Left lobe of liver (tissue), 2 donors: Measurements from ENCODE around the gene RMDN2. TPM values are rescaled to one million over a fixed set of nuclear protein-coding genes. Genes with fewer than 3 reads are reported as not detected.
"Not testable (repeated sequence)": the region's sequence is repeated elsewhere in the genome, so short reads cannot be mapped to it uniquely, and the experiment has no call there.

Experiments
- ATAC-seq: fragments of 200-7000 bp; cut with Tn5 transposase; one replicate; pipeline ENCODE4 v1.9.1; 2020; ENCODE audit warnings: mild to moderate bottlenecking, moderate library complexity
- DNase-seq: peaks from one replicate; pipeline ENCODE4 v3.0.0-alpha.2; 2020; ENCODE audit warnings: low spot score
- total RNA-seq: library from RNA; stranded (reverse); gene quantifications from one replicate; pipeline ENCODE4 v1.2.1, GENCODE V29; 2021
- donor health status: DM: no; HTN: no; CAD: no; lungs with moderate emphysema.
- donor health status: DM: no; HTN: yes; CAD: no.

RMDN2 gene
- total RNA-seq, 1 donor from 2014 or later: 16.4 TPM

DNA sequence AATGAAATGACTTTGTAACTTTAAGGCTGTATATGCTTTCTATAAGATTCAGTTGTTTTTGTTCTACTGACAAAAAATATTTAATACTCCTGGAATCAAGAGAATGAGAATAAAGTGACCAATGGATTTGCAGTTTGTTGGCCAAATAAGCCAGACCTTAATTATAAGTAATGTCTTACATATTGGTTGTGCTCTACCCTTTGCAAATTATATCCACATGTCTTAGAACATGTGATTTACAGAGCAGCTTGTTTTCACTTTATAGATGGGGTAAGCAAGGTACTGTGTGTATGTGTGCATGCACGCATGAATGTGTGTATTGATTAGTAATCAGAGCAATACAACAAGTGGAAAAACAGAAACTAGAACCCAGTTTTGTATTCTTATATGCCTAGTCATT, 59.1 kb downstream of the RMDN2 start:
- ATAC-seq (no peak), DNase-seq (no peak)

DNA sequence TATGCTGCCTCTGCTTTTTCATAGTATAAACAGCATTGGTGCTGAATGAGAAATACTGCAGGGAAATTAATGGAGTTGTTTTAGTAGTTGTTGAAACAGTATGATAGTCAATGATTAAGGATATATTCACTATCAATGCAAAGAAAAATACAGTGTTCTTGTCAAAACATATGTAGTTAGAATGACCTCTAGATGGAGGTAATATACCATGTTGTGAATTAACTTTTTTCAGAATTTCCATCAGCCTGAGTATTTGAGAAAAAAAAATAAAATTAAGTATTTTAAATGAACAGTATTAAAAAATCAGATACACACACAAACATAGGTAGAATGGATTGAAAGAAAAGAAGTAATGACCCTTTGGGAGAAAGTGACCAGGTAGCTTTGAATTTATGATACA, 59.5 kb downstream of the RMDN2 start:
- ATAC-seq (no peak), DNase-seq (no peak)

DNA sequence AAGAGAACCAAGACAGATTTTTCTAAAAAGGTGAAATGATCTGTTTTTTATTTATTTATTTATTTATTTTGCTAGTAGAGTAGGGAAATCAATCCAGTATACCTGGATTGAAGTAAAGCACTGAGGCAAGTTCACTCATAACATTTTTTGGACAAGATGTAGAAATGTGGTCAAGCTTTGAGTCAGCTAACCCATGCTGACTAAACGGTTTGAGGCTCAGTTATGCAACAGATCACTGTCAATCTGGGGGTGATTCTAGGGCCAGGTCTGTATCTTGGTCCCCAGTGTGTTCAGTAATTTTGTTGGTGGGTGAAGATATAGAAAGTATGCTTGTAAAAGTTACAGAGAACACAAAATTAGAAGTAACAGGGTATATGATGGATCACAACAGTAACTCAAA, 60.2 kb downstream of the RMDN2 start:
- no peak for DNase-seq
- no peak for ATAC-seq

DNA sequence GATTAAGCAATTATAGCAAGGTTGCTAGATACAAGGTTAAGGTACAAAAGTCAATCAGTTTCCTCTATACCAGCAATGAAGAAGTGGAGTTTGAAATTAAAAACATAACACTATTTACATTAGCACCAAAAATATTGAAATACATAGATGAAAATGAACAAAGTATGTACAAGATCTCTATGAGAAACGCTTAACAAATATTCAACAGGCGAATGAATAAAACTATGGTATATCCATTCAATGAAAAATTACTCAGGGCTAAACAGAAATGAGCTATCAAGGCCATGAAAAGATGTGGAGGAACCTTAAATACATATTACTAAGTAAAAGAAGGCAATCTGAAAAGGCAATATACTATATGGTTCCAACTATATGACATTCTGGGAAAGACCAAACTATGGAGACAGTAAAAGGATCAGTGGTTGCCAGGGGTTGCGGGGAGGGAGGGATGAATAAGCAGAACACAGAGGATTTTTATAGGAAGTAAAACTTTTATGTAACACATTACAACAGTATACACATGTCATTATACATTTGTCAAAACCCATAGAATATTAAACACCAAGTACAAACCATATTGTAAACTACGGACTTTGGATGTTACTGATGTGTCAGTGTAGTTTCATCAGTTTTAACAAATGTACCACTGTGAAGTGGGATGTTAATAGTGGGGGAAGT, 62.1 kb downstream of the RMDN2 start:
- DNase-seq: no peak
- no peak for ATAC-seq

DNA sequence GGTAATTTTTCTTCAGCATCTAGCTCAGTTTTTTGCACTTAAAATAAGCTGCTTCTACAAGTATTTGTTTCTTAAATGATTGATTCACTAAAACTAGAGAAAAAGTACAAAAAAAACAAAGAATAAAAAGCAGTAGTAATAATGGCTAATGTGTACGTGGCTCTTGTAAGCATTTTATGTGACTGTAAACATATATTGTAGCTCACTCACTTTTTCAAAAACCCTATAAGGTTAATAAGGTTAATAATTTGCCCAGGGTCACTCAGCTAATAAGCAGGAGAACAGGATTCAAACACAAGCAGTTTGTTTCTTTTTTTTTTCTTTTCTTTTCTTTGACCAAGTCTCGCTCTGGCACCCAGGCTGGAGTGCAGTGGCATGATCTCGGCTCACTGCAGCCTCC, 67.5 kb downstream of the RMDN2 start:
- ATAC-seq (no peak), DNase-seq (no peak)

DNA sequence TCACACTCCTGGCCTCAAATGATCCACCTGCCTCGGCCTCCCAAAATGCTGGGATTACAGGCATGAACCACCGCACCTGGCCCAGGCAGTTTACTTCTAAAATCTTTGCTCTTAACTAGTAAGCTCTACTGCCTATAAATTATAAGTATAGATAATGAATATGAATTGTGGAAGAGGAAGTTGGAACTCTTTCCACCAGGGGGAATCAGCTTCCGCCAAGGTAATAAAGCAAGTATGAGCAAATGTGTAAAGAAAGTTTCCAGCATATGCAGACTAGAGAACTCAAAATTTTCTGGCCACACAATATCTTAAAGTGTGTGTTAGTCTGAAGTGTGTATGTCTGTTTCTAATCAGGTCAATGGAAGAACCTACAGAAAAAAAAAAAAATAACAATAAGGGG, 68.1 kb downstream of the RMDN2 start:
- ATAC-seq (no peak), DNase-seq (no peak)

DNA sequence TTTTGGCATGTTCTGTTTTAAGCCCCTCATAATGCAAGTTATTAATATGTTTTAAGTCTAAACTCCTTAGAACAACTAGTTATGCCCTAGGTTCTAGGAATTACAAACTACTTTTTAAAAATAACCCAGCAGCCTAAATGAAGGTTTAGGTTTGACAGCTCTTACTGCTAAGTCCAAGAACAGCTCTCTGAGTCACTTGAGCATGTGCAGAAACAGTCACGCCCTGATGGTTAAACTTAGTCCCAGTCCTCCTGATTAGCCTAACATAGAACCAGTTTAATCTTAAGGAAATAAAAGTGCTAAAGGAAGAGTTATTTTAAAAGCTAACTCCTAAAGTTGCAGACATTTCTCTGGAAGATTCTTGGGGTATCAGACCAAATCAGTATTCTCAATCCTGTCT, 72.5 kb downstream of the RMDN2 start:
- DNase-seq (no peak), ATAC-seq (no peak)

DNA sequence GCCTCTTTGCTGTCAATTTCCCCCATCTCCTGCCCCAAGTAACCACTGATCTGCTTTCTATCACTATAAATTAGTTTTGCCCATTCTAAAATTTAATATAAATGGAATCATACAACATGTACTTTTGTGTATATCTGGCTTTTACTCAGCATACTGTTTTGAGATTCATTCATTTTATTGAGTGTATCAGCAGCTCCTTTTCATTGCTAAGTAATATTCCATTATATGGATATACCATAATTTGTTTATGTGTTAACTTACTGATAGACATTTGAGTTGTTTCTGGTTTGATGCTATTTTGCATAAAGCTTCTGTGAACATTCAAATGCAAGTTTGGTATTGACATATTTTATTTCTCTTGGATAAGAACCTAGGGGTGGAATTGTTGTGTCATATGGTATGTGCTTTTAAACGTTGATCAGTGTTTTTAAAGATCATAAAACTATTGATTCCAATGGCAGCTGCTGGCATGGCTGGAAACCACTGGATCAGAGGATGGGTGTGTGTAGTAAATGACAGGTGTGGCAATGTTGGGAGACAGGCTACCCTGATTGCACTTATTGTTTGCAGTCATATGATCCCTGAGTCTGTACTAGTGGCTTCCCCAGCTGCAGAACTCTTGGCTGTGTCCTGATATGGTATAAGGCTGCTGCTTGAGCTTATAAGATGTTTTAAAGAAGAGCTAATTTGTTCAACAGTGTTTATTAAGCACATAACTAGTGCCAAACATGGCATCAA, 75.6 kb downstream of the RMDN2 start:
- DNase-seq: no peak
- no peak for ATAC-seq

DNA sequence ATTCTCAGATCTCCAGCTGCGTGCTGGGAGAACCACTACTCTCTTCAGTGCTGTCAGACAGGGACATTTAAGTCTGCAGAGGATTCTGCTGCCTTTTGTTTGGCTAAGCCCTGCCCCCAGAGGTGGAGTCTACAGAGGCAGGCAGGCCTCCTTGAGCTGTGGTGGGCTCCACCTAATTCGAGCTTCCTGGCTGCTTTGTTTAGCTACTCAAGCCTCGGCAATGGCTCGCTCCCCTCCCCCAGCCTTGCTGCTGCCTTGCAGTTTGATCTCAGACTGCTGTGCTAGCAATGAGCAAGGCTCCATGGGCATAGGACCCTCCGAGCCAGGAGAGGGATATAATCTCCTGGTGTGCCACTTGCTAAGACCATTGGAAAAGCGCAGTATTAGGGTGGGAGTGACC, 85.1 kb downstream of the RMDN2 start:
- ATAC-seq, DNase-seq: not testable (repeated sequence)

DNA sequence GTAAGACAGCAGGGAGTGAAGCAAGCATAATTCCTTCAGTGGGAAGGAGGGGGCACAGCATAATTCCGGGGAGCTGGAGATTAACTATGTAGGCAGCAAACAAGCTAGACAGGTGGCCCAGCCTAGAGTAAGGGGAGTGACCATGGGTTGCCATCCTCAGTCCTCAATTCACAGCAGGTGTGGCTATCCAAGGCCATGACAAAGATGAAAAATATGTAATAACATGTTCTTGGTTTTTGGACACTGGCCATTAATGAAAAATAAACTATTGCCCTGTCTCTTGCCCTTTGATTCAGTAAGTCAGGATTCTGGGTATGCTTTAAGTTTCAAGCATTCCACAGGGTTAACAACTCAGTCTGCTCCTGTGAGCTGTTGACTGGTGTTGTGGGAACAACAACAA, 85.9 kb downstream of the RMDN2 start:
- DNase-seq (no peak), ATAC-seq (no peak)

DNA sequence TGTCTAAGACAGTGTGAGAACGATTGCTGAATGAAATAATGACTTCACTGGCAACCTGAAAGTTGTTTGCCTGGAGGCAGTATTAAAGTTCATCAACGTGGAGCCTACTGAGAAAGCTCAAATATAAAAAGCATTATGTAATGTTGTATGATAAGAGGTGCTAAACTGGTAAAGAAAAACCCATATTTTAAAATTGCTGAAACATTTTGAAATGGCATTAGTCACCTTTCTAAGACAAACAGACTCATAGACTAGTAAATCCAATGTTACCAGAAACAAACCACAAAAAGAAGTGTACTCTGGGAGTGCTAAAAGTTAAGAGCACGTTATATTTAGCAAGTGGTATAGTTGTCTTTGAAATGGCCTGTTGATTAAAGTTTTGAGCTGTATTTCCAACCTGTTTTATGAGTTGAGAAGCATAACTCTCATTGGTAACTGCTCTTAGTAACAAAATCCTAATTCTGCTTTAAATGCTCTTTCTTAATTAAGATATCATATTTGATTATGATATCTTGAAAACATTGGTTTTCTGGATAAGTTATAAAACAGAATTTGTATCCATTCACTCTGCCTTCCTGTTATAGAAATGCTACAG, 88.2 kb downstream of the RMDN2 start:
- DNase-seq: no peak
- ATAC-seq: no peak

DNA sequence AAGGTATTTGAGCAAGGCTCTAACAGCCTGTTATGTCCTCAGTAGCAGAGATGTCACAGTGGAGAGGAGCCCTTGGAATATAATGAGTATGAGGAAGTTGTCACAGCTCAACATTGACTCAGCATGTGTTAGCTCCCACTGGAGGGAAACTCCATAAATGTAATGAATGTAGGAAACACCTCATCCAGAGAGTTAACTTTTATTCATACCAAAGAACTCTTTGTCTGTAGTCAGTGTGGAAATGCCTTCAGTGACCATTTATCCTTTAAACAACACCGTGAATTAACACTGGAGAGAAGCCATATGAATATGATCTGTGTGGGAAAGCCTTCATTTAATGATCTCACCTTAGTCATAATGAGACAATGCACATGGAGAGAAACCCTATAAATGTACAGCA, 91.1 kb downstream of the RMDN2 start:
- DNase-seq (no peak), ATAC-seq (no peak)

DNA sequence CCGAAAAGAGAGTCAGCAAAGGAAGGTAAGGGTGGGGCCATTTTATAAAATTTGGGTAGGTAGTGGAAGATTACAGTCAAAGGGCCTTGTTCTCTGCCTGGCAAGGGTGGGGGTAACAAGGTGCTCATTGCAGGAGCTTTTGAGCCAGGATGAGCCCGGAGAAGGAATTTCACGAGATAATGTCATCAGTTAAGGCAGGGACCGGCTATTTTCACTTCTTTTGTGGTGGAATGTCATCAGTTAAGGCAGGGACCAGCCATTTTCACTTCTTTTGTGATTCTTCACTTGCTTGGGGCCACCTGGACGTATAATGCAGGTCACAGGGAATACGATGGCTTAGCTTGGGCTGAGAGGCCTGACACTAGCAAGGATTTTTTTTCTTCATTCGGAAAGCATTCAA, 92.7 kb downstream of the RMDN2 start:
- DNase-seq: no peak

DNA sequence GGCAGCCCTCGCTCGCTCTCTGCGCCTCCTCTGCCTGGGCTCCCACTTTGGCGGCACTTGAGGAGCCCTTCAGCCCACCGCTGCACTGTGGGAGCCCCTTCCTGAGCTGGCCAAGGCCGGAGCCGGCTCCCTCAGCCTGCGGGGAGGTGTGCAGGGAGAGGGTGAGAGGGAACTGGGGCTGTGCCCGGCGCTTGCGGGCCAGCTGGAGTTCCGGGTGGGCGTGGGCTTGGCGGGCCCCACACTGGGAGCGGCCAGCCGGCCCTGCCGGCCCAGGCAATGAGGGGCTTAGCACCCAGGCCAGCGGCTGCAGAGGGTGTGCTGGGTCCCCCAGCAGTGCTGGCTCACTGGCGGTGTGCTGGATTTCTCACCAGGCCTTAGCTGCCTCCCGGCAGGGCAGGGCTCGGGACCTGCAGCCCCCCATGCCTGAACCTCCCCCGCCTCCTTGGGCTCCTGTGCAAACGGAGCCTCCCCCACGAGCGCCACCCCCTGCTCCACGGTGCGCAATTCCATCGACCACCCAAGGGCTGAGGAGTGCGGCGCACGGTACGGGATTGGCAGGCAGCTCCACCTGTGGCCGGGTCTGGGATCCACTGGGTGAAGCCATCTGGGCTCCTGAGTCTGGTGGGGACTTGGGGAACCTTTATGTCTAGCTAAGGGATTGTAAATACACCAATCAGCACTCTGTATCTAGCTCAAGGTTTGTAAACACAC, 95.4 kb downstream of the RMDN2 start:
- not testable (repeated sequence) for ATAC-seq, DNase-seq

More for the DNA sequence above, 92.7 kb downstream of the RMDN2 start:
- ATAC-seq: no peak

DNA sequence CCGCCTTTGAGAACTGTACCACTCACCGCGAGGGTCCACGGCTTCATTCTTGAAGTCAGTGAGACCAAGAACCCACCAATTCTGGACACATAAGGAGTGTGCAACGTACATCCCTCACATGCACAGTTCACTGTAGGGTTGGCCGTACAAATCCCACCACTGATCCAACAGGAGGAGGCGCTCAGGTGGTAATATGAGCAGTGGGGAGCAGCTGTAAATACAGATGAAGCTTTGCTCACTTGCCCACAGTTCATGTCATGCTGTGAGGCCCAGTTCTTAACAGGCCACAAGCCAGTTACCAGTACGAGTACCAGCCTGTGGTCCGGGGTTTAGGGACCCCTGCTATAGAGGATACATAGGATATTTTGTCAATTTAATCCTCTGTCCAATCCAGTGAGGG, 96.5 kb downstream of the RMDN2 start:
- ATAC-seq (no peak), DNase-seq (no peak)

DNA sequence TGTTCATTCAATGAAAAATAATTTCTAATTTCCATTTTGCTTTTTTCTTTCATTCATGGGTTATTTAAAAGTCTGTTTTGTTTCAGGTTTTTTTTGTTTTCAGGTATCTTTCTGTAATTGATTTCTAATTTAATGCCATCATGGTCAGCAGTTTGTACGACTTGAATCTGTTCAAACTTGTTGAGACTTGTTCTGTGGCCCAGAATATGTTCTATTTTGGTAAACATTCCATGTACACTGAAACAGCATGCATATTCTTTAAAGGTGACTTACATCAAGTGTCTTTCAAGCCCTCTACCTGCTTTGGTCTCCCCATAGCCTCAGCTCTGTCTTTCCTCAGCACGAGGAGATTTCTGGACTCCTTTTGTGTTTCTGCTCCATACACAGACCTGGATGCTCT, 101.8 kb downstream of the RMDN2 start:
- DNase-seq: no peak
- ATAC-seq: no peak

DNA sequence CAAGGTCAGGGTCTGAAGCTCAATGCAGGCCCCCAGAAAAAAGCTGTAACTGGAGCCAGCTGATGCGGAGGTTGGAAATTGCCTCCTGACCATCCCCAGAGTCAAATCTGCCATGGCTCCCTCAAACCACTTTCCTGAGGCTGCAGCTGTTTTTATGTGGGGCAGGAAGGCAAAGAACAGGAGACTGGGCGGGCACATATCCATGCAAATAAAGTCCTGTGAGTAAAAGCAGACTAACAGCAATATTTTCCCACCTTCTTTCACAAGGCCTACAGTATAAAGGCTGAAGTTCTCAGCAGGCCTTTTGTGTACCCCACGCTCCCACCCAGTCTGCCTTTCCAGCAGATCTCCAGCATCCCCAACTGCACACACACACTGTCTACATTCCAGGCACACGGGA, 103.7 kb downstream of the RMDN2 start:
- no peak for ATAC-seq
- DNase-seq: no peak

DNA sequence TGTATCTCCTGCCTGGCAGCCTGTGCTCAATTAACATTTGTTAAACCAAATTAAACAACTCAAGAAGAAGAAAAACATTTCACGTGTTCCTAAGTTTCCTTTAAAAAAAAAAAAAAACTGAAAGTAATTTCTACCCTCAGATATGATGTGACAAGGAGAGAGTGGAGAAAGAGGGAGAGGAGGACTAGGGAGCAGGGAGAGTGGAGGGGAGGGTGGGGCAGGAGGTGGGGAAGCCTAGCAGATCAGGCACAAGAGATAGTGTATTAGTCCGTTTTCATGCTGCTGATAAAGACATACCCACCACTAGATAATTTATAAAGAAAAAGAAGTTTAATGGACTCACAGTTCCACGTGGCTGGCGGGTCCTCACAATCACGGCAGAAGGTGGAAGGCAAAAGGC, 104.4 kb downstream of the RMDN2 start:
- DNase-seq (no peak), ATAC-seq (no peak)

DNA sequence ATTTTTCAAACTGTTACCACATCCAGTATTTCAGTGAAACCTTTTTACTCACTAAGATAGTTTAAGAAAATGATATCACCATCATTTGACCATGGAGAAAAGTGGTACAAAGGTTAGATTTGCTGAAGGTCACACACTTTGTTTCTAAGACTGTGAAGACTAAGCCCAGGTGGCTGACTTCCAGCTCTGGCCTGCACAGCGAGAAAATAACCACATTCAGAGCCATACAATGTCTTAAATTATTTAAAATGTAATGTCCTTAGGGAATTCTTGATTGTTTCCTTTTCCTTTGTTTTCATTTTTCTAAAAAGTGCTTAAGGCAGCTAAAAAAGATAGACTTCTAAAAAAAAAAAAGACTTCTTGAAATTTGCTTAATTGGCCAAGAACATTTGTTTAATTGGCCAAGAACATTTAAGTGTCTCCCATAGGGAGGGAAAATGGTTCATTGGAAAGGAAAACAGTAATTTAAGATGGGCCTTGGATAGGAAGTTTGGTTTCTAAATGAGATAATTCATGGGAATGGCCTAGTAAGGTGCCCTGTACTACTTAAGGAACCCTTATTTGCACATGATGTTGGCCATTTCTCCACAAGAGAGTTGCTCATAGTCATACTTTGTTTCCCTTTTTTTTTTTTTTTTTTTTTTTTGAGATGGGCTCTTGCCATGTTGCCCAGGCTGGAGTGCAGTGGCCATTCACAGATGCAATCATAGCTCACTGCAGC, 105.7 kb downstream of the RMDN2 start:
- DNase-seq: no peak

DNA sequence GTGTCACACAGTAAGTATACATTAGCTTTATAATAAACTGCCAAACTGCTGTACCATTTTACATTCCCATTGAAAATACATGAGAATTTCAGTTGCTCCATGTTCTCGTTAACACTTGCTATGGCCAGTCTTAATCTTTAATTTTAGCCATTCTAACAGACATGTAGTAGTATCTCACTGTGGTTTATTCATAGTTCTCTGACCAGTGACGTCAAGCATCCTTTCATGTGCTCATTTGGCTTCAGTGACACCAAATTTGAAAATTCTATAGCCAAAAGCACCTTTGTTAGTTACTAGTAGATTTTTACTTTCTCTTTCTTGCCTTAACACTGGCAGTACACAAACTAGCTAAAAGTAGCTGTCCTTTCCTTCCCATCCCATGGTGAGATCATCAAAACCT, 107.9 kb downstream of the RMDN2 start:
- ATAC-seq (no peak), DNase-seq (no peak)

More for the DNA sequence above, 105.7 kb downstream of the RMDN2 start:
- ATAC-seq: no peak

DNA sequence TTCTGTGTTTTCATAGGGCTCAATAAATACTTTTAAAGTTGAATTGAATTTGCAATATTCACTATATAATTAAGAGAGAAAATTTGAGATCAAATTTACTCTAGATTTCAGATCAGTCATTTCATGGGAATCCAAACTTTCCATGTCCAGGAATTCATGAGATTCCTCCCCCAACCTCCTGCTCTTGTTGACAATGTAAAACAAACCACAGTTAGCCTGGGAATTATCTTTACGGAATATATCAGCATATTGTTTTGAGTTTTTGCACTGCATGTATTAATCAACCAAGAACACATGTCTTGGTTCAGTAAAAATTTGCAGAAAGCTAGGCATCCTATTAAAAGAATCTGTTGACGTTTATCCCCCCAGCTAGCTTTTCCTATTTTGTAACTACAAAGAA, 108.6 kb downstream of the RMDN2 start:
- no peak for ATAC-seq

More for the DNA sequence above, 108.6 kb downstream of the RMDN2 start:
- DNase-seq: no peak
